Neural crest cell (in vitro differentiated cells): ENCODE data around the gene SMAD6. TPM values are rescaled to one million over a fixed set of nuclear protein-coding genes. Genes with fewer than 3 reads are reported as not detected.
"Not testable (repeated sequence)": the region's sequence is repeated elsewhere in the genome, so short reads cannot be mapped to it uniquely, and the experiment has no call there.

Source experiments
- DNase-seq: peaks from one replicate; pipeline ENCODE4 v3.0.0; 2021; ENCODE audit warnings: low read depth, mixed read lengths, low spot score
- H3K27ac Mint-ChIP-seq: one replicate; pipeline ENCODE4 v1.8.0; 2021; ENCODE audit warnings: mild to moderate bottlenecking, mixed read lengths; ENCODE audit not compliant: unreplicated experiment
- H3K27me3 Mint-ChIP-seq: 2 replicates; pipeline ENCODE4 v1.8.0; 2021; ENCODE audit warnings: low read depth, mild to moderate bottlenecking, mixed read lengths
- H3K36me3 Mint-ChIP-seq: 2 replicates; pipeline ENCODE4 v1.8.0; 2021; ENCODE audit warnings: low read depth, mild to moderate bottlenecking, mixed read lengths
- H3K4me1 Mint-ChIP-seq: 2 replicates; pipeline ENCODE4 v1.8.0; 2021; ENCODE audit warnings: mixed read lengths
- H3K4me3 Mint-ChIP-seq: one replicate; pipeline ENCODE4 v1.8.0; 2021; ENCODE audit warnings: mild to moderate bottlenecking, mixed read lengths
- H3K9me3 Mint-ChIP-seq: 2 replicates; pipeline ENCODE4 v1.8.0; 2021; ENCODE audit warnings: mixed read lengths
- total RNA-seq: library from RNA; stranded (reverse); gene quantifications from 2 replicates; pipeline ENCODE4 v1.2.1, GENCODE V29; 2021
- TF ChIP-seq, protein P1 (sequence below): fragments of 200-600 bp; sonication (generic); conservative IDR thresholded peaks from 2 replicates; pipeline ENCODE4 v1.5.0; 2021; ENCODE audit warnings: antibody characterized with exemption, mild to moderate bottlenecking

Gene SMAD6
- total RNA-seq, 1 donor from 2014 or later = 4.7 TPM

DNA sequence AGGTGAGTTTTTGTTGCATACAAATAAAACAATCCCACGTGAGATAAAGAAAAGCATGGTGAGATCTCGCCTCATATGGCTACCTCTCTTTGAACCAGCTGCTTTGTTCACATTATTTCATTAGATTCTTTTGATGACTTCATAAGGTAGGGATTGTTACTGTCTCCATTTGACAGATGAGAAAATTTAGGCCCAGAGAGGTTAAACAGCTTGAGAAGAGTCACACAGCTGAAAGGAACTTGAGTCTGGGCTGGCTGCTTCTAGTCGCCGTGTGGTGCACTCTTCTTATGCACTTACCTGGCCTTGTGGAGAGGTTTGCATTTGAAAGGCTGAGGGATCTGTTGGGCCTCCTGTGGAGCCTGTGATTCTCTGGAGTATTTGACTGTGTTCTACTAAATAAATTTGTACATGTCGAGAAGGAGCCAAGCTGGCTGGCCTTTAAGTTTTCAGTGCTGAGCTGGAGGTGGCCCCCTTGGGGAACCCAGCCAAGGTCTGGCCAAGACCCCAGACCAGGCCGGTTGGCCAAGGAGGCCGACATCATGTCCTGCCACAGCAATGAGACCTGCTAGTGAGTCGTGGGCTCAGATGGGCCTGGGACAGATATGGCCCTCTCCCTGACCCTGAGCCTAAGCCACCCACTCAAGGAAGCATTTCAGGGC lies 125.1 kb downstream of the SMAD6 start:
- no peak overlapping the region for H3K4me3 Mint-ChIP-seq
- H3K36me3 Mint-ChIP-seq = no peaks in the 10 kb centered on the region
- H3K27ac Mint-ChIP-seq = peak overlapping the region; percentile 69
- no peaks in the 10 kb centered on the region for H3K4me1 Mint-ChIP-seq
- TF ChIP-seq, protein P1, sequence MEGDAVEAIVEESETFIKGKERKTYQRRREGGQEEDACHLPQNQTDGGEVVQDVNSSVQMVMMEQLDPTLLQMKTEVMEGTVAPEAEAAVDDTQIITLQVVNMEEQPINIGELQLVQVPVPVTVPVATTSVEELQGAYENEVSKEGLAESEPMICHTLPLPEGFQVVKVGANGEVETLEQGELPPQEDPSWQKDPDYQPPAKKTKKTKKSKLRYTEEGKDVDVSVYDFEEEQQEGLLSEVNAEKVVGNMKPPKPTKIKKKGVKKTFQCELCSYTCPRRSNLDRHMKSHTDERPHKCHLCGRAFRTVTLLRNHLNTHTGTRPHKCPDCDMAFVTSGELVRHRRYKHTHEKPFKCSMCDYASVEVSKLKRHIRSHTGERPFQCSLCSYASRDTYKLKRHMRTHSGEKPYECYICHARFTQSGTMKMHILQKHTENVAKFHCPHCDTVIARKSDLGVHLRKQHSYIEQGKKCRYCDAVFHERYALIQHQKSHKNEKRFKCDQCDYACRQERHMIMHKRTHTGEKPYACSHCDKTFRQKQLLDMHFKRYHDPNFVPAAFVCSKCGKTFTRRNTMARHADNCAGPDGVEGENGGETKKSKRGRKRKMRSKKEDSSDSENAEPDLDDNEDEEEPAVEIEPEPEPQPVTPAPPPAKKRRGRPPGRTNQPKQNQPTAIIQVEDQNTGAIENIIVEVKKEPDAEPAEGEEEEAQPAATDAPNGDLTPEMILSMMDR = no peak
- H3K9me3 Mint-ChIP-seq = no peaks in the 10 kb centered on the region
- DNase-seq = no peak
- no peaks in the 10 kb centered on the region for H3K27me3 Mint-ChIP-seq

DNA sequence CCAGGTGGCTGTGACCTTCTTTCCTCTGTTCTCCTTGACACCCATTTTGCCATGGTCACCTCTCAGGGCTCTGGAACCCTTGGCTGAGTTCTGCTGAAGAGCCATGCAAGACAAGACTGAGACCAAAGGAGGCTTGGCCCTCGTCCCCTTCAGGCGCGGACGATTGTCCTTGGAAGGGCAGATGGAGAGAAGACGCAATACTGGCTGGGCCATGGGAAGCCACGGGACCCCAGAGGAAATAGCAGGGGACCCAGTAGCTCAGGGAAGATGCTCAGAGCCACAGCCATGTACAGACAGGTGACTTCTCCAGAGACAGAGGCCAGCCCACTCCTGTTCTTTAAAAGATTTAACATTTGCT lies 125.6 kb downstream of the SMAD6 start:
- TF ChIP-seq, protein P1 = no peak
- no peaks in the 10 kb centered on the region for H3K27me3 Mint-ChIP-seq
- no peak overlapping the region for H3K27ac Mint-ChIP-seq
- no peaks in the 10 kb centered on the region for H3K36me3 Mint-ChIP-seq
- H3K4me1 Mint-ChIP-seq = no peaks in the 10 kb centered on the region
- no peaks in the 10 kb centered on the region for H3K9me3 Mint-ChIP-seq
- no peak overlapping the region for H3K4me3 Mint-ChIP-seq
- DNase-seq = no peak

DNA sequence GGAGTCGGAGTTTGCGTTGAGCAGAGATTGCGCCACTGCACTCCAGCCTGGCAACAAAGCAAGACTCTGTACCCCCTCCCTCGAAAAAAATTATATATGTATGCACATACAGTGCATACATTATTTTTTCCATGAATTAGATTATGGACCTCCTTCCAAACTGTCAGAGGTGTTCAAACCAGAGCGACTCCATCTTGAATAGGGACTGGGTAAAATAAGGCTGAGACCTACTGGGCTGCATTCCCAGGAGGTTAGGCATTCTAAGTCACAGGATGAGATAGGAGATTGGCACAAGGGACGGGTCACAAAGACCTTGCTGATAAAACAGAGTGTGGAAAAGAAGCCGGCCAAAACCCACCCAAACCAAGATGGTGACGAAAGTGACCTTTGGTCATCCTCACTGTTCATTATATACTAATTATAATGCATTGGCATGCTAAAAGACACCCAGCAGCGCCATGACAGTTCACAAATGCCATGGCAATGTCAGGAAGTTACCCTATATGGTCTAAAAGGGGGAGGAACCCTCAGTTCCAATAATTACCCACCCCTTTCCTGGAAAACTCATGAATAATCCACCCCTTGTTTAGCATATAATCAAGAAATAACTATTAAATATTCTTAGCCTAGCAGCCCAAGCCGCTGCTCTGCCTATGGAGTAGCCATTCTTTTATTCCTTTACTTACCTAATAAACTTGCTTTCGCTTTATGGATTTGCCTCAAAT lies 126.9 kb downstream of the SMAD6 start:
- not testable (repeated sequence) for DNase-seq, H3K4me3 Mint-ChIP-seq, H3K9me3 Mint-ChIP-seq, H3K36me3 Mint-ChIP-seq, H3K27ac Mint-ChIP-seq, H3K27me3 Mint-ChIP-seq, H3K4me1 Mint-ChIP-seq

DNA sequence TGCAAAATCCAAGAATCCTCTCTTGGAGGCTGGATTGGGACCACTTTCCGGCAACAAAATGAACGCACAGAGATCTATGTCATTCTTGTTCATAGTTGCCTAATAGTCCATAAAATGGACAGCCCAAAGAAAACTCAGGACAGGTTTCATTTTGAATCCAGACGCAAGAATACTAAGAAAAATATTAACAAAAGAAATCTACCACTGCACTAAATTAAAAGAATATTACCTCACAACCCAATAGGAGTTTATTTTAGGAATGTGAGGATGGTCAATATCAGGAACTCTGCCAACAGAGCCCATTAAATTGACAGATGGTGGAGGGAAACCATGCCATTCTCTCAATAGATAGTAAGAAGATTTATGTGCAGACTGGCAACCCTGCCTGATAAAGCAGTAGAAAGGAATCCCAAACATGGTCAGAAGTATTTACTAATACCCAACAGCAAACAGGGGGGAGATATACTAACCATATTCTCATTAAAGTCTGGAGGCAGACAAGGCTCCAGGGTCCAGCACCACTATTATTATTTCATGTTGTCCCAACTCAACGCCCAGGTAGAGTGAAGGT lies 127.6 kb downstream of the SMAD6 start:
- no peaks in the 10 kb centered on the region for H3K9me3 Mint-ChIP-seq
- no peaks in the 10 kb centered on the region for H3K27me3 Mint-ChIP-seq
- H3K4me1 Mint-ChIP-seq = peaks cover 5% of the 10 kb centered on the region
- TF ChIP-seq, protein P1 = no peak
- no peak overlapping the region for H3K4me3 Mint-ChIP-seq
- H3K27ac Mint-ChIP-seq = no peak overlapping the region
- H3K36me3 Mint-ChIP-seq = no peaks in the 10 kb centered on the region
- no peak for DNase-seq

DNA sequence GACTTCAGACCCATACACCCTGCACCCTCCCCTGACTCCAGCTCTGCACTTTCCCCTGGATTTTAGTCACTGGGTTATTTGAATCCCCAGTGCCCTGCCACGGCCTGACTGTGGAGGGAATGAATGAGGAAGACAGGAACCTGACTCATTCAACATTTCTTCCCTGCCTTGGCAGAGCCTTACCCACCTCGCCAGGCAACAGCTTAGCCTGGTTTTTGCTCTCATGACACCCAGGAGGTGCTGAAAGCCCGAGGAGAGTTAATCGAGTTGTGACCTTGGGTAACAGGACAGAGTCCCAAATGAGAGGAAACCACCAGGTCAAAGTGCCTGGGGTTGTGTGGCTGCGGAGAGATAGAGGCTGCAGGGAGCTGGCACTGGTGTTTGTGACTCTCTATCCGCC lies 128.3 kb downstream of the SMAD6 start:
- Mint-ChIP-seq H3K4me3 (no peak overlapping the region), H3K27me3 (no peaks in the 10 kb centered on the region), H3K36me3 (no peaks in the 10 kb centered on the region), H3K4me1 (peaks cover 5% of the 10 kb centered on the region), H3K27ac (no peak overlapping the region), H3K9me3 (no peaks in the 10 kb centered on the region)
- TF ChIP-seq, protein P1 = no peak
- DNase-seq = no peak

DNA sequence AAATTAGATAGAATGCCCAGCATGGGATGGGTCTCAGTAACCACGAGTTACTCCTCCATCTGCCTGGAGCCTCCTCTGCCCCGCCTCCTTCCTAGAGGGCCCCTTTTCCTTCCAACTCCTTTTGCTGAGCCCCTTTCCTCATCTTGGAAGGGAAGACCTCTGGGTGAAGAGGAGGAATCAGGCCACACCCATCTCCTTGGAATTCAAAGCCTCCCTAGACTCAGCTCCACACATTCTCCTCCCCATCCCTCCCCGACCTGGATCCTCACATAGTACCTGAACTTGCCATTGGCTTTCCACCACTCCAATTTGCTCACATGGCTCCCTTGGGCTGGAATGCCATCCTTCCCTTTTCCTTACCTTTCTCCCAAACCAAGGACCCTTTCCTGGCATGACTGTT lies 128.8 kb downstream of the SMAD6 start:
- no peak overlapping the region for H3K4me3 Mint-ChIP-seq
- TF ChIP-seq, protein P1 = no peak
- no peaks in the 10 kb centered on the region for H3K36me3 Mint-ChIP-seq
- peaks cover 5% of the 10 kb centered on the region for H3K4me1 Mint-ChIP-seq
- no peak for DNase-seq
- no peaks in the 10 kb centered on the region for H3K9me3 Mint-ChIP-seq
- no peak overlapping the region for H3K27ac Mint-ChIP-seq
- no peaks in the 10 kb centered on the region for H3K27me3 Mint-ChIP-seq
